Ovary (tissue), 9 donors: ENCODE measurements around the gene CCT3. TPM values are rescaled to one million over a fixed set of nuclear protein-coding genes. Genes with fewer than 3 reads are reported as not detected.

ENCODE experiments used
- DNase-seq, 5 donors: peaks; one replicate each; pipeline ENCODE4 v3.0.0-alpha.2; 2019 to 2020
- H3K27ac ChIP-seq, 2 donors: fragments of 200-600 bp; one replicate each; pipeline versions ENCODE4 v1.5.1 to v1.8.0; 2019 to 2022
- H3K27me3 ChIP-seq: fragments of 200-600 bp; one replicate; pipeline ENCODE4 v1.8.0; 2022
- H3K36me3 ChIP-seq: fragments of 200-600 bp; sonication (generic); one replicate; pipeline ENCODE4 v1.5.1; 2019
- H3K4me1 ChIP-seq: one replicate; pipeline ENCODE4 v1.8.1; 2013; ENCODE audit warnings: mild to moderate bottlenecking, moderate library complexity; ENCODE audit not compliant: insufficient read depth
- H3K4me3 ChIP-seq: fragments of 200-600 bp; sonication (generic); one replicate; pipeline ENCODE4 v1.5.1; 2017
- H3K9me3 ChIP-seq, 2 donors: fragments of 200-600 bp in 1 of 2; sonication (generic) in 1 of 2; one replicate each; pipeline versions ENCODE4 v1.5.1 to v1.8.1; 2013 to 2019; ENCODE audit warnings: mild to moderate bottlenecking in 1 of 2, moderate library complexity in 1 of 2
- CTCF ChIP-seq, 3 donors: fragments of 450-650 bp in 2 of 3; fragments of 200-600 bp in 1 of 3; IDR thresholded peaks; one replicate each; pipeline versions ENCODE4 v1.5.1 to v1.8.0; 2016 to 2022; ENCODE audit warnings: antibody characterized with exemption in 3 of 3, mild to moderate bottlenecking in 1 of 3
- EP300 ChIP-seq: sonication (generic); formaldehyde crosslinking; IDR thresholded peaks from one replicate; pipeline ENCODE4 v1.6.1; 2017; ENCODE audit warnings: antibody characterized with exemption
- POLR2A ChIP-seq: fragments of 450-650 bp; IDR thresholded peaks from one replicate; pipeline ENCODE4 v1.6.1; 2017; ENCODE audit warnings: antibody characterized with exemption, mild to moderate bottlenecking, moderate library complexity
- whole genome bisulfite sequencing, 3 donors: extraction: QIAGEN DNeasy Blood & Tissue Kit in 1 of 3; methylation state at CpG; one replicate each; pipeline versions ENCODE4 v1.1.5 to v1.1.7; 2013 to 2017; 5-methylcytosine and 5-hydroxymethylcytosine counted together
- intact Hi-C, 4 donors: fragments of 100-400 bp; cut with DNase I; formaldehyde crosslinking; loops; one replicate each; pipeline versions ENCODE4 v1.11.0 to v1.15.1; 2022 to 2023
- polyA plus RNA-seq, 2 donors: library from polyadenylated mRNA; stranded (reverse); fragments of 200-250 nt in 1 of 2; fragments of 350-450 nt in 1 of 2; fragmentation: Illumina TruSeq in 1 of 2; extraction: RNeasy Lipid Tissue Mini Kit (QIAGEN cat#74804) in 1 of 2; gene quantifications; one replicate each; pipeline ENCODE4 v1.2.3, GENCODE V29; 2013 to 2014
- total RNA-seq, 7 donors: library from RNA; depleted of rRNA in 2 of 7; stranded (reverse); fragments of >200 nt in 2 of 7; fragmentation: NEBNext Ultra II Directional in 3 of 7; extraction: Animal tissue kit (Norgen Biotek cat#: 25700) in 3 of 7; gene quantifications; one replicate each; pipeline versions ENCODE4 v1.1.0 to v1.2.4, GENCODE V29; 2016 to 2023
- donor health status: DM: no; HTN: no; CAD: no; lungs with moderate emphysema.
- donor health status: DM: no; HTN: no; CAD: no.
- donor health status: Bipolar disorder and iron deficiency.
- donor health status: DM: yes; HTN: yes; CAD: no.
- donor health status: DM: no; HTN: no; CAD: no.
- donor health status: DM: yes; HTN: yes; CAD: no.

Gene CCT3
- total and polyA plus RNA-seq, 9 donors, result 119 to 230 (median 175) TPM

- no peaks in the 10 kb centered on the region for H3K4me1 ChIP-seq
- 41 to 50% (median 44%) methylated on average over 2 of the region's 2 CpGs for WGBS, 3 donors
- no peak overlapping the region for H3K4me3 ChIP-seq
- H3K27ac ChIP-seq, result no peak overlapping the region
- H3K9me3 ChIP-seq, result no peaks in the 10 kb centered on the region
- no peak for TF ChIP-seq CTCF (IDR thresholded peaks at IDR 0.05)
- no peak for TF ChIP-seq POLR2A
- no peak for TF ChIP-seq EP300
- DNase-seq, result no peak
- H3K27me3 ChIP-seq, result no peaks in the 10 kb centered on the region
- H3K36me3 ChIP-seq, result no peaks in the 10 kb centered on the region
- intact Hi-C loops, result no loop called here
Measured at GRCh38 chr1:156305215-156305614, 32.9 kb downstream of the CCT3 start.

GRCh38 chr1:156303241-156303640 is 34.9 kb downstream of the CCT3 start:
- 74 to 92% (median 82%) methylated on average over 4 of the region's 4 CpGs for WGBS, 3 donors
- H3K27me3 ChIP-seq, result no peaks in the 10 kb centered on the region
- no peaks in the 10 kb centered on the region for H3K4me1 ChIP-seq
- TF ChIP-seq CTCF (IDR thresholded peaks at IDR 0.05) (no peak), EP300 (no peak), POLR2A (no peak)
- H3K36me3 ChIP-seq, result no peaks in the 10 kb centered on the region
- intact Hi-C loops, result no loop called here
- DNase-seq, result no peak
- H3K9me3 ChIP-seq, result no peaks in the 10 kb centered on the region
- H3K4me3 ChIP-seq, result no peak overlapping the region
- H3K27ac ChIP-seq, result no peak overlapping the region

GRCh38 chr1:156298852-156299357 is 39.2 kb downstream of the CCT3 start, which contains the start of gene VHLL:
Gene VHLL (minus strand): TSS chr1:156299307. CDS start chr1:156299189, 118 bp downstream.
- Histone ChIP-seq H3K27me3 (no peaks in the 10 kb centered on the region), H3K4me3 (no peak within 1 kb of the TSS), H3K9me3 (no peaks in the 10 kb centered on the region), H3K36me3 (no peaks in the 10 kb centered on the region), H3K4me1 (peaks cover 7% of the 10 kb centered on the region), H3K27ac (no peak within 1 kb of the TSS)
- DNase-seq, result no peak
- 84 to 88% (median 87%) methylated on average over 19 of the region's 19 CpGs for WGBS, 3 donors
- intact Hi-C loops, result no loop called here
- no peak for TF ChIP-seq EP300

GRCh38 chr1:156295391-156295947 is 42.6 kb downstream of the CCT3 start, which contains the start of gene GLMP:
Gene GLMP (minus strand): TSS chr1:156295679. CDS start chr1:156295645, 34 bp downstream.
- peaks cover 7% of the 10 kb centered on the region for H3K4me1 ChIP-seq
- DNase-seq, result peak; percentile 65 to 78 (median 67)
- no peaks in the 10 kb centered on the region for H3K36me3 ChIP-seq
- 0 to 1% (median 0%) methylated on average over 17 of the region's 17 CpGs for WGBS, 3 donors
- intact Hi-C loops, result no loop called here
- peak within 1 kb of the TSS in 1 of 2 donors; percentile 36 for H3K27ac ChIP-seq
- TF ChIP-seq CTCF (IDR thresholded peaks at IDR 0.05), result peak in 1 of 3 donors; percentile 7
- TF ChIP-seq EP300, result no peak
- H3K9me3 ChIP-seq, result no peaks in the 10 kb centered on the region
- peak within 1 kb of the TSS; percentile 77 for H3K4me3 ChIP-seq
- no peaks in the 10 kb centered on the region for H3K27me3 ChIP-seq

GRCh38 chr1:156293895-156294294 is 44.2 kb downstream of the CCT3 start:
- Histone ChIP-seq H3K4me1 (peaks cover 7% of the 10 kb centered on the region), H3K36me3 (no peaks in the 10 kb centered on the region), H3K27ac (no peak overlapping the region), H3K9me3 (no peaks in the 10 kb centered on the region), H3K4me3 (no peak overlapping the region), H3K27me3 (no peaks in the 10 kb centered on the region)
- intact Hi-C loops, result no loop called here
- WGBS, 3 donors, result 85 to 89% (median 89%) methylated on average over 9 of the region's 9 CpGs
- no peak for TF ChIP-seq EP300
- no peak for DNase-seq
